Neural progenitor cell (in vitro differentiated cells): ENCODE data around the gene FAM131B.

Experiments used
- EZH2 ChIP-seq: fragments of 200-600 bp; sonication (generic); IDR thresholded peaks from 2 replicates; pipeline ENCODE4 v1.6.1; 2017; ENCODE audit warnings: antibody characterized with exemption, mild to moderate bottlenecking, moderate library complexity
- EZH2phosphoT487 ChIP-seq: fragments of 200-600 bp; sonication (generic); IDR thresholded peaks from 2 replicates; pipeline ENCODE4 v1.6.1; 2017; ENCODE audit warnings: antibody characterized with exemption
- TF ChIP-seq, protein P1 (sequence below): fragments of 200-600 bp; sonication (generic); IDR thresholded peaks from 2 replicates; pipeline ENCODE4 v1.5.1; 2017; ENCODE audit warnings: antibody characterized with exemption, mild to moderate bottlenecking

DNA sequence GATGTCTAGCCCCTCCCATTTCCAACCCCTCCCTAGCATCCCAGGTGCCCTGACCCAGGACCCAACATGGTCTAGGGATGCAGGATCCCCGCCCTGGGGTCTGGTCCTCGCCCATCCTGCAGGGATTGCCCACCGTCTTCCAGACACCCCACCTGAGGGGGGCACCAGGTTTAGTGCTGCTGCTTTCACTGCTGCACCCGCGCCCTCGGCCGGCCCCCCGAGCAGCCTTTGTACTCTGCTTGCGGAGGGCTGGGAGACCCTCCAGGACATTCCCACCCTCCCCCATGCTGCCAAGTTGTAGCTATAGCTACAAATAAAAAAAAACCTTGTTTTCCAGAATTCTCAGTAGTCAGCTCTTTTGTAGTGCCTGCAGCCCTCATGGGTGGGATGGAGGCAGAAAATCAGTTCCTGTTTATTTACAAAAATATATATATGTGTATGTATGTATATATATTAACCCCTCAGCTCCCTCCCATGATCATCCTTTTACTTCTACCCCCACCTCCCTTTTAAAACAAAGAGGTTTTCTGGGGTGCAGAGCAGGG is 28.3 kb upstream of the FAM131B start:
- TF ChIP-seq, protein P1, sequence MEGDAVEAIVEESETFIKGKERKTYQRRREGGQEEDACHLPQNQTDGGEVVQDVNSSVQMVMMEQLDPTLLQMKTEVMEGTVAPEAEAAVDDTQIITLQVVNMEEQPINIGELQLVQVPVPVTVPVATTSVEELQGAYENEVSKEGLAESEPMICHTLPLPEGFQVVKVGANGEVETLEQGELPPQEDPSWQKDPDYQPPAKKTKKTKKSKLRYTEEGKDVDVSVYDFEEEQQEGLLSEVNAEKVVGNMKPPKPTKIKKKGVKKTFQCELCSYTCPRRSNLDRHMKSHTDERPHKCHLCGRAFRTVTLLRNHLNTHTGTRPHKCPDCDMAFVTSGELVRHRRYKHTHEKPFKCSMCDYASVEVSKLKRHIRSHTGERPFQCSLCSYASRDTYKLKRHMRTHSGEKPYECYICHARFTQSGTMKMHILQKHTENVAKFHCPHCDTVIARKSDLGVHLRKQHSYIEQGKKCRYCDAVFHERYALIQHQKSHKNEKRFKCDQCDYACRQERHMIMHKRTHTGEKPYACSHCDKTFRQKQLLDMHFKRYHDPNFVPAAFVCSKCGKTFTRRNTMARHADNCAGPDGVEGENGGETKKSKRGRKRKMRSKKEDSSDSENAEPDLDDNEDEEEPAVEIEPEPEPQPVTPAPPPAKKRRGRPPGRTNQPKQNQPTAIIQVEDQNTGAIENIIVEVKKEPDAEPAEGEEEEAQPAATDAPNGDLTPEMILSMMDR = no peak
- no peak for TF ChIP-seq EZH2
- no peak for TF ChIP-seq EZH2phosphoT487
